HG02588 (cell line): ENCODE data around the gene ZCCHC24.

ENCODE experiments used
- ATAC-seq: cut with Tn5 transposase; IDR thresholded peaks from one replicate; pipeline ENCODE4 v1.9.1; 2021; ENCODE audit warnings: mild to moderate bottlenecking, moderate library complexity; ENCODE audit not compliant: unreplicated experiment

ZCCHC24 gene

GRCh38 chr10:79401015-79401921, 44.2 kb downstream of the ZCCHC24 start:
- no peak for ATAC-seq

- no peak for ATAC-seq
Observed at GRCh38 chr10:79400146-79401004, 45.0 kb downstream of the ZCCHC24 start.

GRCh38 chr10:79399223-79399831, 46.1 kb downstream of the ZCCHC24 start:
- ATAC-seq, result no peak

DNA sequence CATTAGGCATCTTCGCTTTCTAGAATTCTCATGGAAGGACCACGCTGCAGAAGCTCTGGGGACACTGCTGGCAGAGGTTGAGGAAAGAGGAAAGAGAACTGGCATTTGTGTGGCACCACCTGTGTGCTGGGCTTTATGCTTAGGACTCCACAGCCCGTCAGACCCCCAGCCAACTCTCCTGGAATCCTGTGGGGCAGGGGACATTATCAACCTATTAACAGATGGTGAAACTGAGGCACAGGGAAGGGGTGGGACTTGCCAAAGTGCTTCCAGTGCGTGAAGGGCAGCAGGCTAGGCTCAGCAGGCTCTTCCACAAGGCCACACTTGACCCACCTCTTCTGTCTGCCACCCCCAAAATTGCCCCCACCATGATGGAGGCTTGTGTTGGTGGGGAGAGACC, 46.8 kb downstream of the ZCCHC24 start:
- ATAC-seq, result no peak

DNA sequence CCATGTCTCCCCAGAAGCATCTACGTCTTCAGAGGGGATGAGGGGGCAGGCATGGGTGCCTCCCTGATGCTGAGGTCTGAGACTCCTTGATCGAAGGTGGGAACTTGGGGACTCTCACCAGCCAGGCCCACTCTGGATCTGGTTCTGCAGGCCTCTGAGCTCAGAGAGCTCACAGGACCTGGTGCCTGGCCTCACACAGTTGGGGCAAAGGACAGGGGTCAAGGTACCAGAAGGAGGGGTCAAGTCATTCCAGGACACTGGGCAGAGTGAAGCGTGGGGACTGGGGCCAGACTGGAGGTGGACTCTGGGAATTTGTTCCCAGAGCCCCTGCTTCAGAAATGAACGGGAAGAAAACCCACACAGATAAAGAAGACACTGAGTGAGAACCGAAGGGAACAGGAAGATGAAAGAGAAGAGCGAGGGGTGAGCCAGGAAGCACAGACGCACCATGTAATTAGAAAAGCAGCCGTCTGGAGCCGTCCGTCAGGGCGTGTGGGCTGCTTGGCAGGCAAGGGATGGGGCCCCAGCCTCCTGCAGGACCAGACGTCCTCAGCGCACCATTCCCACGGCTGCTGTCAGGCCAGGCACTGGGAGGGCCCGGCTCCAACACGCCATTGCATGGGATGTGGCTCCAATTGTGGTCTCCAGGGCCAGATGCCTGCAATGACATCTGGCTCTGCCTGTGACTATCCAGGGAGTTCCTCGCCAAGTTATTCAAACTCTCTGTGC, 47.7 kb downstream of the ZCCHC24 start:
- ATAC-seq, result no peak

GRCh38 chr10:79397051-79397450, 48.4 kb downstream of the ZCCHC24 start:
- ATAC-seq, result no peak

DNA sequence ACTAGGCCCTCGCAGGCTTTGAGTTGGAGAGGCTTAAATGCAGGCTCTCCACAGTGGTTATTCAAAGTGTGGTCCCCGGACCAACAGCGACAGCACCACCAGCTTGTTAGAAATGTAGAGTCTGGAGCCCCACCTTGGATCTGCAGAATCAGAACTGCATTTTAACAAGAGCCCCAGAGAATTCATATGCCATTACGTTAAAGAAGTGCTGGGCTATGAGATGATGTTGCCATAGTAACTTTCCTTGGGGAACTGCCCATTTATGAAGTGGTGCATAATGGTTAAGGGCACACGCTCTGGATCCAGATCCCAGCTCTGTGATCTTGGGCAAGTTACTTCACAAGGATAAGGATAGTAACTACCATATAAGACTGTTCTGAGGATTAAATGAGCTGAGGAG, 48.9 kb downstream of the ZCCHC24 start:
- no peak for ATAC-seq

GRCh38 chr10:79394664-79395063, 50.8 kb downstream of the ZCCHC24 start:
- no peak for ATAC-seq

GRCh38 chr10:79393924-79394610, 51.4 kb downstream of the ZCCHC24 start:
- ATAC-seq, result no peak

GRCh38 chr10:79393221-79393923, 52.1 kb downstream of the ZCCHC24 start:
- ATAC-seq, result no peak

GRCh38 chr10:79392506-79393176, 52.8 kb downstream of the ZCCHC24 start:
- ATAC-seq, result no peak

DNA sequence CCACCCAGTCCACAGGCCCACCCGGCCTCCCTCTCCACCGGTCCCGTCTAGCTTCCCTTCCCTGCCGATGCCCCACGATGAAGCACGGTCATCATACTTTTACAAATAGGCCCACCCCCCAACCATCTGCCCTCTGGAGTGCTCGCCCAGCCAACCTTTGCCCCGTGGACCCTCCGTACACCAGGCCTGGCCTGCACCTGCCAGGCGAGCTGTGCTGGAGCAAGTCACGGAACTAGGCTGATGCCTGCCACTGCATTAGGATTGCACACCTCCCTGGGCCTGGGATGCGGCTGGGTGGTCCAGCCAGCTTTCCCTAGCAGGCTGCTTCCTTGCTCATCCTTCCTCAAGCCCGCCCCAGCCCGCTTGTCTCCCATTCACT, 53.4 kb downstream of the ZCCHC24 start:
- ATAC-seq, result no peak

GRCh38 chr10:79391231-79392019, 54.0 kb downstream of the ZCCHC24 start:
- ATAC-seq, result no peak

- ATAC-seq, result no peak
Observed at GRCh38 chr10:79390551-79391229, 54.7 kb downstream of the ZCCHC24 start.

- ATAC-seq, result no peak
Observed at GRCh38 chr10:79390057-79390456, 55.4 kb downstream of the ZCCHC24 start.

DNA sequence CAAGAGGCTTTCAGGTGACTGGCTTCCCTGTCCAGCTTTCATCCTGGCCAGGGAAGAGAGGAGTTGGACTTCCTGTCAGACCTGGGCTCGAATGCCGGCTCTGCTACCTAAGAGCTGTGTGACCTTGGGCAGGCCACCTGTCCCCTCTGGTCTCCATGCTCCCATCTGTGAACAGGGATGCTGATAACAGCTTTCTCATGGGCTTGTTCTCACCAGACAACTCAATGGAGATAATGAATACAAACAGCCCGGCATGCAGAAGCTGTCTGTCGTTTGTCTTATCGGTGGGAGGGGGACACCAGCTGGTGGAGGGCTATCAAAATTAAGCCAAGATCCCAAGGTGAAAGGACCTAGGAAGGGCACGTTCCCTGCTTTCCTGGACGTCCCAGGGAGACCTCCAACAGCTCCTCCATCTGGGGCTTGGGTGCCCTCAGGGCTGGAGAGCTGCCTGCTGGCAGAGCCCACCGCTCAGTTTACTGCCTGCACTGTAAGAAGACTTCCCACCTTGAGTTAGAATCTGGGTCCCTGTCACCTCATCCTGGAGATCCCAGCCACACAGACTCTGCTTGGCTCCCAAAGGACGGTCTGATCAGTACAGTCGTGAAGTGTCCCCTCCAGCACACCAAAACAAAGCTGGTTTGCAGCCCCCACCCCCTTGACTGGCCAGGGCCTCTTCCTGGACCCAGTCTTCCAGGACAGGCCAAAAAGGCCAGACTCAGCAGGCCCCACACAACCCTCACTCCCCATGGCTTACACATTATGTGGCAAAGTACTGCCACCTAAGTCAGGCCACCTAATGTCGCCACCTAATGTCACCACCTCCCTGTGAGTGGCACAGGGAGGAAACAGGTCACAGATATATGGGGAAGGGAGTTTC, 57.2 kb downstream of the ZCCHC24 start:
- no peak for ATAC-seq
